Measurements from ENCODE around the gene TEX29.

DNA sequence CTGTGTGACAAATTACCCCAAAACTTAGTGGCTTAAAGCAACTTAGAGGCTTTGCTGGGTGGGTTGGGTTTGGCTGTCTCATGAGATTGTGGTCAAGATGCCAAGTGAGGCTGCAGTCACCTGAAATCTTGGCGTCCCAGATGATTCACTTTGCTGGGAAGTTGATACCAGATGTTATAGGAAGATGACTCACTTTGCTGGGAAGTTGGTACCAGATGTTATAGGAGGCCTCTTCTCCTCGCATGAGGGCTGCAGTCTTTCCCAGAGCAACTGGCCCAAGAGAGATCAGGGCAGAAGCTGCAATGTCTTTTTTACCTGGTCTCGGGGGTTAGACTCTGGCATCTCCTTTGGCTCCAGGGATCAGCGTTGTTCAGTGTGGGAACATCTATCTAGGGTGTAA is 16.8 kb downstream of the TEX29 start:
- TF ChIP-seq CTCF (IDR thresholded peaks at IDR 0.05) (no peak), POLR2A (IDR thresholded peaks at IDR 0.05) (no peak)
